HG03103 (cell line): ENCODE results near the gene CDK11B.
"Not testable (repeated sequence)": the region's sequence is repeated elsewhere in the genome, so short reads cannot be mapped to it uniquely, and the experiment has no call there.

ENCODE experiments used
- ATAC-seq: cut with Tn5 transposase; IDR thresholded peaks from one replicate; pipeline ENCODE4 v1.9.1; 2021; ENCODE audit warnings: low read depth; ENCODE audit not compliant: unreplicated experiment

Gene CDK11B

GRCh38 chr1:1600861-1601563, 57.8 kb downstream of the CDK11B start:
- no peak for ATAC-seq

- ATAC-seq = no peak
Measured at GRCh38 chr1:1599935-1600860, 58.6 kb downstream of the CDK11B start, which contains the start of gene FNDC10. Gene FNDC10 (minus strand): TSS chr1:1600135. CDS start chr1:1600015, 120 bp downstream.

GRCh38 chr1:1599030-1599934, 59.5 kb downstream of the CDK11B start:
- no peak for ATAC-seq

GRCh38 chr1:1598720-1599029, 60.1 kb downstream of the CDK11B start:
- ATAC-seq = no peak

GRCh38 chr1:1598051-1598719, 60.6 kb downstream of the CDK11B start:
- ATAC-seq = no peak

GRCh38 chr1:1597275-1597930, 61.4 kb downstream of the CDK11B start:
- ATAC-seq = no peak

- no peak for ATAC-seq
Measured at GRCh38 chr1:1596493-1597274, 62.1 kb downstream of the CDK11B start.

- not testable (repeated sequence) for ATAC-seq
Measured at GRCh38 chr1:1595341-1595740, 63.5 kb downstream of the CDK11B start.

- no peak for ATAC-seq
Measured at GRCh38 chr1:1594602-1595260, 64.1 kb downstream of the CDK11B start.

- ATAC-seq = no peak
Measured at GRCh38 chr1:1593834-1594601, 64.8 kb downstream of the CDK11B start.

GRCh38 chr1:1591452-1591851, 67.4 kb downstream of the CDK11B start:
- no peak for ATAC-seq
